CD4-positive, alpha-beta T cell treated with Interleukin-21 for 1 hour (primary cell): ENCODE data around the gene SSH2.
"Not testable (repeated sequence)": the region's sequence is repeated elsewhere in the genome, so short reads cannot be mapped to it uniquely, and the experiment has no call there.

Experiments used
- DNase-seq: peaks from one replicate; pipeline ENCODE4 v3.0.0-alpha.2; 2020

Gene SSH2

DNA sequence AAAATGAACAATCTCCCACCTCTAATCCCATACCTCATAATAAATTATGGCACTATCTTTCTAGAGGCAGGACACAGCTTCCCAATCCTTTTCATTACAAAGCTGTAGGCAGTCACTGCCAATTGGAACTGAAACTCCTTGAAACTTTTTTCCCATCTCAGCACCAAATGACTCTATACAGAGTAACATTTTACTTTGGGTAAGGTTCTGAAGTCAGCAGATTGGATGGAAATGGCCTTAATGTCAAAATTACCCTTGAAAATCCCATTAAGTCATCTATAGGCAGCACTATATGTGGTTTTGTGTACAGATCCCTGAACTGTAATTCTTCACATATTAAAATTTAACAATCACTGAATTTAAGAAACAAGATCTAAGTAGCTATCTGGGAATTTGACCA is 277.1 kb downstream of the SSH2 start:
- no peak for DNase-seq

DNA sequence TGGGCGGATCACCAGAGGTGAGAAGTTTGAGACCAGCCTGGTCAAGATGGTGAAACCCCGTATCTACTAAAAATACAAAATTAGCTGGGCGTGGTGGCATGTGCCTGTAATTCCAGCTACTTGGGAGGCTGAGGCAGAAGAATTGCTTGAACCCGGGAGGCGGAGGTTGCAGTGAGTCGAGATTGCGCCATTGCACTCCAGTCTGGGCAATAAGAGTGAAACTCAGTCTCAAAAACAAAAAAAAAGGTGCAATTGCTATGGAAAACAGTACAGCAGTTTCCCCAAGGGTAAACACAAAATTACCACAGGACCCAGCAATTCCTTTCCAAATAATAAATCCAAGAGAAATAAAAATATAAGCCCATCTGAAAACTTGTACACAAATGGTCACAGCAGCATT is 278.1 kb downstream of the SSH2 start:
- DNase-seq = not testable (repeated sequence)

DNA sequence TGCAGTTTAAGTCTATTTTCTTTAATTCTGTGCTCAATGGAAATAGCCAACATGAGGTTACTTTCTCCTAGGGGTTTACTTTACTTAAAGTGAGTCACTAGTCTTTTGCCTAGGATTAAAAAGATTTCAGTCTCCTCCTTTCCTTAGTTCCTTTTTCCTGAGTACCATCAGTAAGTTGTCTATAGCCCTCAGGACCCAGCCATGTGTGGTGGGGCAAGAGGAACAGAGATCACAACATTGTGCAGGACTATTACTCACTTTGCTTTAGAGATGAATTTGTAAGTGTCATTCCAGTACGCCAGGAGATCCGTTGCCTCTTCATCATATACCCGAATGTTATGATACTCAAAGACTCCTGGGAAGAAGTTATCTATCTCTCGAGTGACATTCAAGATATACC is 279.6 kb downstream of the SSH2 start:
- DNase-seq = no peak

DNA sequence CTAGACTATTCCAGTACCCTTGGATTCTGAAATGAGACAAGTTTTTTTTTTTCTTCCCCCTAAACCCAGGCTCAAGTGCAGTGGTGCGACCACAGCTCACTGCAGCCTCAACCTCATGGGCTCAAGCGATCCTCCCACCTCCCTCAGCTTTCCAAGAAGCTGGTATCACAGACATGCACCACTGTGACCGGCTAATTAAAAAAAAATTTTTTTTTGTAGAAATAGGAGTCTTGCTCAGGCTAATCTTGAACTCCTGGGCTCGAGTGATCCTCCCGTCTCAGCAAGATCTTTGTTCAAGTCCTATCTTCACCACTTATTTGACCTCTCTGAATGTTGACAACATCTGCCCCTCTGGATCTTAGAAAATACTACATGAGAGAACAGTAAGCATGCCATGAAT is 280.7 kb downstream of the SSH2 start:
- no peak for DNase-seq

DNA sequence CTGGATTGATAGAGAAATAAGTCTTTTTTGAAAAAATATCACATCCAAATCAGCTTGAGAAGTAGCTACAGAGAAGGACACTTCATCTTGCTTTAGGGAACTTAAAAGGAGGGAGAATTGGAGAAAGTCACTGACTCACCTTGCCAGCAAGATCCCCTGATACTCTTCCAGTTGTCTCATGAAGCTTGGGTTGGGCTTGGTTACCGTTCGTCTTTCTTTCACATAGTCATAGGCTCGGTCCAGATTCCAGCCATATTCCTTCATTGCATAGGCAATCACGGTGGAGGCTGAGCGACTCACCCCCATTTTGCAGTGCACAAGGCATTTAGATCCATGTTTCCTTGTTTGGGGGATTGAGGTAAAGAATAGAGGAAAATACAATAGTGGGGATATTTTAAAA is 282.0 kb downstream of the SSH2 start:
- no peak for DNase-seq

DNA sequence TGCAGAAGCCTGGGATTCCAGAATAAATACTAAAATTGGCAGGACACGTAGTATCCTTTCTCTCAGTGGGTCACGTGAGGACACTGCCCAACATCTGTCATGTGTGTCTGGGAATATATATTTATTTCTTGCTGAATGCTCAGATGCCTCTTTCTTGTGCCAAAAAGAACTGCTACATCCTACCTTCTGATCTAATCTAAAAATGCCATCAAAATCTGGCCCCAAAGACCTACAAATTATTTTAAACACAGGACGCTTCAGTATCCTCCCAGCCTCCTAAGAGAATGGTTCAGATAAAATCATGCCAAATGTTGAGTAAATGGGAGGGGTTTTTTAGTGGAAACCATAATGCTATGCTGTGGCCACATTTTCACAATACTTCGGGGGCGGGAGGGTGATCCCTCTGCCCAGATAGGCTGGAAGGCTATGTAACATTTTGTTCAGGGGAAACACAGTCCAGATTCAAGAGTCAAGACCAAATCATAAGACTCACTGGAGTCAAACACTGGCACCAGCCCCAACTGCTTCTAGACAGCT is 284.4 kb downstream of the SSH2 start:
- no peak for DNase-seq

DNA sequence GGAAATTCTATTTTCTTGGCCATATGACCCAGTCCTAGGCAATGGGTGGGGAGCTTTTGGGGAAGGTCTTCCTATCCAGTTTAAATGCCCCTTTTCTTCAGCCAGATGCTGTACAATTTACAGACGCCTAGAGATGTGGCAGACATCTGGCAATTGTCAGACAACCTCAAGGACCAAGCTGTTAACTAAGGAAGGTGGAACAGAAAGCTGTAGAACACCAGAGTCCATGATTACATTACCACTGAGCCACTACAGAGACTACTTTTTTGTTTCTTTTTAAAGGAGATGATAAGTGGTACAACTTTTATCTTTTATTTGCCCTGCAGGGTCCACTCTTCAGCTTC is 286.2 kb downstream of the SSH2 start:
- no peak for DNase-seq

DNA sequence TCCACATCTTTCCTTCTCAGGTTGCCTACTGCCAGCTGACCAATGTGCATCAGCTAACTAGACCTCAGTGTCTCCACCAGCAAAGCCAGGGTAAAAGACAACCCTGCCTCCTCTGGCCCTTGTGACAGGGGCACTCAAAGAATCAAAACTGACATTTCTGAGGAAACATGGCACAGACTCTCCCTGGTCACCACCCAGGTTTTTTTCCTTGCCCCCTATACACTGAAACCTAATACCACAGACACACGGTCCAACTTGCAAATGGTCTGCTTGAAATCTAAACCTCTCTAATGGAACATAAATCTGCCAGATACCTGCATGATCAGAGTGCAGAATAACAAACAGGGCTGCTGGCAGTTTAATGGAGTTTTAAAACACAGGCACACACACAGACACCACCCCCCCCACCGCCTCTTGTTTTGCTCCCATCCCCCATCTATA is 287.8 kb downstream of the SSH2 start:
- DNase-seq = no peak

DNA sequence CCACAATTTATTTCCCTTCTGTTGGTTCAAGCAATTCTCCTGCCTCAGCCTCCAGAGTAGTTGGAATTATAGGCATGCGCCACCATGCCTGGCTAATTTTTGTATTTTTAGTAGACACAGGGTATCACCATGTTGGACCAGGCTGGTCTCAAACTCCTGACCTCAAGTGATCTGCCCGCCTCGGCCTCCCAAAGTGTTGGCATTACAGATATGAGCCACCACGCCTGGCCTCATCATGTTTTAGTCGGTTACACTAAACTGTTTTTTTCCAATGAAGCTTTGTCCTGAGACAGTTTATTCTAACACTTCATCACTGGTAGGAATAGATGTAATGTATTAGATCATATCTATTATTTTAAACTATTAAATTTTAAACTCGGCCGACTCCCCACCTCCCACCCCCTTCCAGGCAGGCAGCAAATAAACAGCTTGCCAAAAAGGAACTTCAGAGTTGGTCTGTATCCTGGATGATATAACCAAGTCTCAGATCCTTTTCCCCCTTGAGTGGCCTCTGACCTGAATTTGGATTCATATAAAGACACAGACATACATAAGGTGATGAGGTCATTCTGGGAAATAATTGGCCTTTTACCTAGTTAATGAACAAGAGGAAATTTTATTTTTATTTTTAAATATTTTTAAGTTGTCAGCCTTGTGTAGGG is 288.9 kb downstream of the SSH2 start:
- DNase-seq = no peak

DNA sequence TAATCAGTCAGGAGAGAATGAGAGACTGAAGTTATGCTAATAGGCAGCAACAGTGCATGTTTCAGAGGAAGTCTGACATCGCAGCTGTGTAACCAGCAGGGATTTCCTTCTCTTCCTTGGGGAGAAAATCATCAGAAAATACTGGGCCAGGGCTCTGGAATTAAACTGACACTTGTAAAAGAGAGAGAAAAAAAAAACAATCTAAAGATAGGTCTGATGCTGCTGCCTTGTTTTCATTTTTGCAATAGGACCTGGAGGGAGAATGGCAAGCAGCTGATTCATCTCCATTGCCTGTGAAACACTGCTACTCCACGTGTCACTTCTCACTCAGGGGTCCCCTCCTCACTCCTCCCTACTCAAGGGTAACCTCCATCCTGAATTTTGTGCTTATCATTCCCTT is 289.6 kb downstream of the SSH2 start:
- DNase-seq = no peak

DNA sequence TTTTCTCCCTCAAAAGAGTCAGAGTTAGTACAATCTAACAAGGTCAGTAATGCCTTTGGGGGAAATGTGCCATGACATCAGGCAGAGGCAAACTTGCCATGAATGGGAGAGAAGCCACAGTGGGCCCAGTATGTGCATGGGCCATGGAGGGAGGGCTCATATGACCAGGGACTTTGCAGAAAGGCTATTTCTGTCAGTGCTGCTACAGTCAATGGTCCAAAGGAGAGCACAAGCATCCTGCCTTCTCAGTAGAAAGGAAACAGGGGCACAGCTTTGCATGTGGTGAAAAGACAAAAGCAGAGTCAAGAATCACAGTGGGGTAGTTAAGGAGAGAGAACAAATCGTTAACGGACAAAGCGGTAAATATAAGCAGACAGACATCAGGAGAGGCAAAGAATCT is 296.1 kb downstream of the SSH2 start:
- DNase-seq = no peak

DNA sequence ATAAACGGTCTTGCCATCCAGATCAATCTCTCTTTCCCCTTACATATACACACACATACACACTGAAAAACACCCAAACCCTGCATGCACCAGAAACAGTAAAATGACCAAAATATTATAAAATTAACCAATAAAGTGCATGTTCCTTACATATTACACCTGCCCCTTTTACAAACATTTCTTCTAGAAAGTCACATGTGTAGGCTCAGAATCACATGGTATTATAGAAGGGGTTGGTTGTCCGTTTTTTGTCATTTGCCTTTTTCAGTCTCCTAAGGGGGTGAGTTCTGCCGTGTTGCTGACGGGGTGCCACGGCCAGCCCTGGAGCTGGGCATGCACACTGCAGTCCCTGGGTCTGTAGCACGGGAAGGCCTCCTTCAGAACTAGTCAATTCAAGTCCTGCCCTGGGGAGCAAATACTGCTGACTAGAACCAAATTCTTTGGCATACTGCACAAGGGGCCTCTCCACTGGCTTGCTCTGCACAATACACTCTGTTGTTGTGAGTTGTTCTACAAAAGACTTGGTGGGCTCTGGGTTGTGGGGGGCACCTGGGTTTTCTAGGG is 299.3 kb downstream of the SSH2 start:
- no peak for DNase-seq

DNA sequence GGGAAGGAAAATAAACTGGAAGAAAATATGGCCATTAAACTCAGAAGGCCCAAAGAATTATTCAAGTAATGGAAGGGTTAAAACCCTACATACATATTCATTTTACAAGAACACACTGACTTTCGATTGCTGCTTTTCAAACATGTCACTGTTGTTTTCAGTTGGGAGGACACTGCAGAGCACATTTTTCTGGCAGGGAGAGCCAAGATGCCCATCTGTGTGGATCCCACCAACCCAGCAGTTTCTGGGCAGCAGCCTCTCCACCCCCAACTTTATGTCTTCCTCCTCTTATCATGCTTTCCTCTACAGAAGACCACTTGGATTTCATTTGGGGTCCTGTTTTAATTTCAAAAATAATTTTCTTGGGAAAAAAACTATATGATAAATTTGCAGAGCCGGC is 300.2 kb downstream of the SSH2 start:
- no peak for DNase-seq

DNA sequence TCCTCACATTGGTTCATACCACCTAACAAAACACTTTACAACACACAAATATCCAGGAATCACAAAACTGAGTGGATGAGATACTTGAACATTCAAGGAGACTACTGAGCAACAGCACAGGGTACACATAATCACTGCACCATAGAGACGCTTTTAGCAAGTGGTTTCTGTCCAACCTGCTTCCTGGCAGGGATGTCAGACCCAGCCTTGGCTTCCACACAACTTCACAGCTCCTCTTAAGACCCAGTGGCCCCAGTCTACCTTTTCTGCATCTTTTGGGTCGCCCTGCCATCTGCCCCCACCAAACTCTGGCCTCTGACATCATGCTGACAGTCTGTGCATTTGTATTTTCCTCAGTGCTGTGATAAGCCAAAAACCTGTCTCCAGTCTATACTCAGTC is 301.4 kb downstream of the SSH2 start:
- no peak for DNase-seq

DNA sequence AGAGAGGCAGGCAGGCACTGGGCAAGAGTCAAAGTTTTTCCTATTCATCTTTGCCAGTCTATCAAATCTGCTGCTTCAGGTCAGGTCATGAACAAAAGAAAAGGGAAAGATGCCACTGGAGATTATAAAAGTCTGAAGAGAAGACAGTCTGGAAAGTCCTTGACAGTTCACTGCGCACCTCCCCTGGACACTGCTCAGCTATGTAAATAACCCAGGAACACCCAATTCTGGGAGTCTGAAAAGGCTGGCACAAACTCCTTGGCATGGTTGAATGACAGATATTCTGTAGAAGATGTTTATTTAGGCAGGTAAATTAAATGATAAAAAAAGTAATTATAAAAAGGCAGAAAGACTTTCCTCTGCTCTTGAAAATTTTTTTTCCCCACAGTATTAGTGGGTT is 302.1 kb downstream of the SSH2 start:
- no peak for DNase-seq

DNA sequence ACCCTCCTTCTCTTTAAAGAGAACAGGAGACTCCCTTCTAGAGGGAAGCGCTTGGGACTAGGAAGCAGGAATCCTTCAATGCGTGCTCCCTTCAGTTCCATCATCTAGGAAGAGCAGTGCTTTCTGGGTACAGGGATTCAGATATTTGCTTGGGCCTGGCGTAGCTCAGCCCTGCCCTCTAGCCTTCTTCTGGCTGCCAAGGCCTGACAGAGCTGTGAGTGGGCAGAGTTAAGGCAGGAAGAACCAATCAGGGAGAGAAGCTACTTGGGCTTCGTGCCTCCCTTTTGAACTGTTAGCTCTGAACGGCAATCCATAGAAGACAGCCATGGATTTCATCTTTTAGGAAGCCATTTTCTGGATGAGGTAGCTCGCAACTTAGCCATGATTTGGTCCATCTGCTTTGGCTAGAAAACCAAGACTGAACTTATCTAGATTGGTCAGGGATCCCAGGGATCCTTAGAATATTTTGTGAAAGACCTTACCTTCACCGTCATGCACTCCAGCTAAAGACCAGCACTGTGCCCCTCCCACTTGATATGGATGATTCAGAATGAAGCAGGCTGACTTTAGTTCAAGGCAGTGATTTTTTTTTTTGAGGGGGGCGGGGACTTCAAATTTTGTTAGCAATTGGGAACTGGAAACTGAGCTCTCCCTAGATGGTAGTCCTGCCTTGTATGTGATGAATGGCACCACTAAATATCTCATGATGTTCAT is 304.8 kb downstream of the SSH2 start:
- DNase-seq = no peak

DNA sequence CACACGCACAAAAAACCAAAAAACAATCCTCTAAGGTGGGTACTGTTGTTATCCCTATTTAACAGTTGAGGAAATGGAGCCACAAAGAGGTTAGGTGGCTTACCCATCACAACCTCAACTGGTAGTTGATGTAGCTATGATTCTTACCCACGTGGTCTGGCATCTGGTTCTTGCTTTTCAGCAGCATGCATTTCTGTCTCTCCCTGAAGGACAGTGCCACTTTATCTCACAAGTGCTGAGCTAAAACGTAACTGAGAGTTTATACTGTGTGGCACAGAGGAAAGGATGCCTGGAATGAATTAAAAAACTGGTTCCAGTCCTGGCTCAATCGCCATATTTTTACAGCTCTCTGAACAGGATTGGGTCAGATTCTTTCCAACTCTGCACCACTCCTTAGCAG is 305.4 kb downstream of the SSH2 start:
- DNase-seq = no peak

DNA sequence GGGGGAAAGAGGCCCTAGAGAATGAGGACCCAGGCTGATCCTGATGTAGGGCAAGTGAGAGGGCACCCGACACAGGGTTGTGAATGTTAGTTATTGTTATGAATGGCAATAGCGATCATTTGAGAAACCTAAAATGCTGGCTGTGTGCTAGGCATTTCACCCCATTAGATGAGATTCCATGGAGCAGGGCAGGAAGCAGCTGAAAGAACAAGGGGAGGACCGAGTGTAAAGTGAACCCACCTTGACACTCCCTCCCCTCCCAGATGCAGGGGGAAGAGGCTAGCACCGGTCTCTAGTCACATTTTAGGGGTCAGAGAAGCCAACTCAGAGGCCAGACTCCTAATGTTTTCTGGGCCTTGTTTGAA is 306.8 kb downstream of the SSH2 start:
- DNase-seq = no peak

DNA sequence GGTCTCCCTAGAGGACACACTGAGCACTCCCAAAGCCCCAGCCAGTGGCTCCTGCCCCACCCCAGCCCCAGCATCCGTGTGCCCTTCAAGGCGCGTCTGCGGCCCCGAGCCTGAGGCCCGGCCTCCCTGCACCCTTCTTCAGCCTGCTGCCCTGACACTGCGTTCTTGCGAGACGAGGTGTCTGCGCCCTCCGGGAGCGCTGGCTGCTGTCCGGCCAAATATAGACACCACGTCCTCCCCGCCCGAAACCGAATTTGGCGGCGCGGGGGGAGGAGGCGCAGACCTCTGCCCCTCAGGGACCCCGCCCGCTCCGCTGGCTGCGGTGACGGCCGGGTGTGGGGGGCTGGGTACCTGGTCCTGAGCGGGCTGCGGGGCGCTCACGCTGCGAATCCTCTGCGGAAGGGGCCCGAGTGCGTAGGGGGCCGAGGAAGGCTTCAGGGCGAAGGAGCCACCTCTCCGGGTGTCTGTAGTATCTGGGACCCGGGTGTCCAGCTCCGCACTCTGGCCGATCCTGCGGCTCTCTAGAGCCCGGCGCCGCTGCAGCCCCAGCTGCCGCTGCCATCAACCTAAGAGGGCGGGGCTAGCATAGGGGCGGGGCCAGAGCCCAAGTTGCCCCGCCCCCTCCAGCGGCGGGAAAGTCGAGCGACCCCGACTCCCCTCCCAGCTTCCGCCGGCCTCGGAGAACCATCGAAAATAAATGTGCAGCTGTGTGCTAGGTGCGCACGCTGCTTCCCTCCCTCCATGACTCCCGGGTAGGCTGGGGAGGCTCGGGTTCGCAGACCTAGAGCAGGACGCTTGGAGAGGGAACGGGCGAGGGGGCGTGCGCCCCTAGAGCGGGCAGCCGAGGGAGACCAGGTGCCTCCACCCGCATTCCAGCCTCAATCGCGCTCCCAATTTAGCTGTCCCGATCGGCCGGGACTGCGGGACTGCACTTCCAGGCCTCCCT is 307.4 kb downstream of the SSH2 start, which contains the start of gene CORO6:
TSS of gene CORO6 (minus strand) at position 576 of the 946 bp plus-strand sequence. CDS start 1,491 bp downstream, outside the sequence.
- DNase-seq = peak; percentile 75

DNA sequence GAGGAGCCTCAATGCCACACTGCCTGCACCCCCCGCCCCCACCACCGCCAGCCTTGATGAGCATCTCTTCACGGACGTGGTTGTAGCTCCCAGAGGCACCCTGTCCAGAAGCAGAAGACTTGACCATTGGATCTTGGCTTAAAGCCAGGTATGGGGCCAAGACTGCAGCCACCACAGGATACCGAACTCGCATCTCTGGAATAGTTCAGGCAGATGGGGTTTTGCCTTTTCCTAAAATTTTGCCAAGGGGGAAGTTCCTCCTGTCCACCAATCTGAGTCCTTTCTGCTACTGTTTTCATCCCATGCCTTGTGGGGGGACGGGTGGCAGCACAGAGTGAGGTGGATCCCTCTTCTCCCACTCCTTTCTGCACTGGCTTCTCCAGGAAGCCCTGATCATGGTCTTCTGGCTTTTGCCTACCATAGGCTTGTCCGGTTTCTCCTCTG is 308.3 kb downstream of the SSH2 start:
- no peak for DNase-seq

DNA sequence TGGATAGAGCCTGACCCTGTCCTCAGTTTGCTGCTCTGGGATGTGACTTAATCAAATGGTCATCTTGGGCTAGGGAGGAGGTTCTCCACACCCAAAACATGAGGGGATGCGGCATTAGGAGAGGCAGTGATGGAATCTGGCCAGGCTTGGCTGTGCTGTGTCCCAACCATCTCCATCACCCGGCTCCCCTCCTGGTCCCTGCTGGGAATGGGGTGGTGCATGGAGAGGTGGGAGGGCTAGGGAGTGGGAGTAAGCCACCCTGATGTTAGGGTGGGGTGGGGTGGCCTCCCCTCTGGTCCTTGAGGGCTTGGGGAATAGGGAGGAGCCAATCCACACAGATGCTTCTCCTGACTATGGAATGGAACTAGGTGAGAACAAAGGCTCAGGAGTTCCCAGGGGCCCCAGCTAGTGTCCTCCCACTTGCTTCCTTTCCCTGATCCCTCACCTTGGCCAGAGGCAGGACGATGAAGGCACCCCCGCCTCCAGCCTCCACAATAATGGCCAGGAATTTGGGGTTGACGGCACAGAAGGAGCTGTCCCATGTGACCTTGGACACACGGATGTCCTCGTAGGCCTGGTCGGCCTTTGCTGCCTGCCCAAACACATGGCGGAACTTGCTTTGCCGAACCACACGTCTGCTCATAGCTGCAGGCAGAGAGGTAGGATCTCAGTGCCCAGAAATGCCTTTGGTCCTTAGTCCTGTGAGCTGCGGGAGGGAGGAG is 309.1 kb downstream of the SSH2 start:
- DNase-seq = no peak

DNA sequence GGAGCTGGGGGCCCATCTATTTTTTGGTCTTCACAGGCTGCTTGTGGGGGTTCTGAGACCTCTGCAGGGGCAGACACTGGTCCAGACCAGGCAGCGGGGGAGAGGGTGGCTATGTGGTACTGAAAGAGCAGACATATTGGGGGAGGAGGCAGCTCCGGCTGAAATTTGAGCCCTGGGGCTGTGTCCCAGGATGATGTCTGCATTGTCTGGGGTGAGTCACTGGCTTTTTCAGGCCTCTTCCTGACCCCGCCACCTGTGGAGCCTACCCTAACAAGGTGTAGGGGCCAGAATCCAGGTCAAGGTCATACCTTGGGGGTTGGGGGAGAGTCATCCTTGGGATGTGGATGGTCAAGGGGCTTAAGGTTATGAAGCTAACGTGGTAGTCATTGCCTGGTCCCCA is 309.8 kb downstream of the SSH2 start:
- DNase-seq = no peak
